Activated T-cell treated with anti-CD3 and anti-CD28 coated beads, Interleukin-2, amount 50 U/mL, for 4 hours (primary cell): ENCODE data around the gene CRY2. TPM values are rescaled to one million over a fixed set of nuclear protein-coding genes. Genes with fewer than 3 reads are reported as not detected.

ENCODE experiments used
- ATAC-seq, 2 donors: fragments of 200-7000 bp; cut with Tn5 transposase; one replicate each; pipeline ENCODE4 v1.10.0; 2021
- DNase-seq: peaks from one replicate; pipeline ENCODE4 v3.0.0-alpha.2; 2020
- H3K27me3 Mint-ChIP-seq: one replicate; pipeline ENCODE4 v1.8.0; 2021; ENCODE audit warnings: low read depth, mixed read lengths
- H3K36me3 Mint-ChIP-seq: one replicate; pipeline ENCODE4 v1.8.0; 2022; ENCODE audit warnings: mixed read lengths; ENCODE audit not compliant: insufficient read depth
- H3K4me1 Mint-ChIP-seq: one replicate; pipeline ENCODE4 v1.8.0; 2021; ENCODE audit warnings: low read depth, mixed read lengths
- H3K4me3 Mint-ChIP-seq: one replicate; pipeline ENCODE4 v1.8.0; 2021; ENCODE audit warnings: mild to moderate bottlenecking, moderate library complexity, mixed read lengths
- H3K9me3 Mint-ChIP-seq: one replicate; pipeline ENCODE4 v1.8.0; 2021; ENCODE audit warnings: mixed read lengths
- total RNA-seq, 3 donors: library from RNA; stranded (reverse); gene quantifications; one replicate each; pipeline ENCODE4 v1.2.1, GENCODE V29; 2021

Gene CRY2
- total RNA-seq, 3 donors from 2014 or later: 19.7 to 21.9 (median 19.9) TPM

- peaks cover 5% of the 10 kb centered on the region for H3K36me3 Mint-ChIP-seq
- peaks cover 46% of the 10 kb centered on the region for H3K4me1 Mint-ChIP-seq
- no peaks in the 10 kb centered on the region for H3K27me3 Mint-ChIP-seq
- ATAC-seq (no peak), DNase-seq (no peak)
- H3K9me3 Mint-ChIP-seq: no peaks in the 10 kb centered on the region
- H3K4me3 Mint-ChIP-seq: no peak overlapping the region
Observed at GRCh38 chr11:45851228-45851627, 4.0 kb downstream of the CRY2 start.

DNA sequence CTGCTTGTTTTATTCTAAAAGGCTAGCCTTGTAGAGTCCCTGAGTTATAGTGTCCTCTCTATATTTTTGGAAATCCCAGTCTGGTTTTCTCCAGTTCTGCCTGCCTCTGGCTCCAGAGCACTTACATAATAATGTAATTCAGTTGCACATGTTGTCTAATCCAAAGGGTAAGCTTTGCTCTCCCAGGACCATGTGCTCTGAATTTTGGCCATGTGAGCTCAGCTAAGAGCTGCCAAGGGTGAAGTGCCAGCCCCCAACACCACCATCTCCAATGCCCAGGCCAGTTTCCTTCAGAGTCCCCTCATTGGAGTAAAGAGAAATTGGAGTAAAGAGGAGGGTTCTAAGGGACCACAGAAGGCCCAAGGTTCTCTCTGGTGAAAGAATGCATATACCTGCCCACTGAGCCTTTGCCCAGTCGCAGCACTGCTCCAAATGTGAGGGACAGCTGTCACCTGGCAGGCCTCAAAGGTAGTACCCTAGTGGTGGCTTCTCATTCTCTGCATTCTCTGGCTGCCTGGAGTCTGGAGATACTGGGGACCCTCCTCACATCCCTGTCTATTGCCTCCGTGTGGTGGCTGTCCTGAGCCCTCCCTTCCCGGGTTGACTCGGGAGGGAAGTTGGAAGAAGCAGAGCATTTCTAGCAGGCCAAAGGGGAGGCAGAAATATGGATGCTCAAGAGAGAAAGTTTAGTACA is 4.9 kb downstream of the CRY2 start:
- DNase-seq: no peak
- Mint-ChIP-seq H3K27me3 (no peaks in the 10 kb centered on the region), H3K9me3 (no peaks in the 10 kb centered on the region), H3K36me3 (peaks cover 9% of the 10 kb centered on the region), H3K4me3 (no peak overlapping the region), H3K4me1 (peaks cover 38% of the 10 kb centered on the region)
- ATAC-seq: no peak

DNA sequence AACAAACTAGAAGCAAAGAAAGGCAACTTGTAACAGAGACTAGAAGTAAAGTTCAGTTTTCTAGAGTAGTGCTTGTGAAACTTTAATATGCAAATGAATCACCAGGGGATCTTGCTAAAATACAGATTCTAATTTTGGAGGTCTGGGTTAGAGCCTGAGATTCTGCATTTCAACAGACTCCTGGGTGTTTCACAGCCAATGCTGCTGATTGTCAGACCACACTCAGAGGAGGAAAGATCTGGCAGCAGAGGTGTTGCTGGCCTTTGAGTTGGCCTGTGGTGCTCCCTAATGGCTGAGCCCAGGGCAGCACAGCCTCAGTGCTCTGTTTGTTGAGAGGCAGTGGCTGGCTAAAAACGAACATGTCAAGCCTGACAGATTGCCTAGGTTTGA is 5.4 kb downstream of the CRY2 start:
- H3K36me3 Mint-ChIP-seq: peaks cover 13% of the 10 kb centered on the region
- no peak overlapping the region for H3K4me3 Mint-ChIP-seq
- no peaks in the 10 kb centered on the region for H3K27me3 Mint-ChIP-seq
- DNase-seq (no peak), ATAC-seq (no peak)
- H3K9me3 Mint-ChIP-seq: no peaks in the 10 kb centered on the region
- H3K4me1 Mint-ChIP-seq: peaks cover 38% of the 10 kb centered on the region

DNA sequence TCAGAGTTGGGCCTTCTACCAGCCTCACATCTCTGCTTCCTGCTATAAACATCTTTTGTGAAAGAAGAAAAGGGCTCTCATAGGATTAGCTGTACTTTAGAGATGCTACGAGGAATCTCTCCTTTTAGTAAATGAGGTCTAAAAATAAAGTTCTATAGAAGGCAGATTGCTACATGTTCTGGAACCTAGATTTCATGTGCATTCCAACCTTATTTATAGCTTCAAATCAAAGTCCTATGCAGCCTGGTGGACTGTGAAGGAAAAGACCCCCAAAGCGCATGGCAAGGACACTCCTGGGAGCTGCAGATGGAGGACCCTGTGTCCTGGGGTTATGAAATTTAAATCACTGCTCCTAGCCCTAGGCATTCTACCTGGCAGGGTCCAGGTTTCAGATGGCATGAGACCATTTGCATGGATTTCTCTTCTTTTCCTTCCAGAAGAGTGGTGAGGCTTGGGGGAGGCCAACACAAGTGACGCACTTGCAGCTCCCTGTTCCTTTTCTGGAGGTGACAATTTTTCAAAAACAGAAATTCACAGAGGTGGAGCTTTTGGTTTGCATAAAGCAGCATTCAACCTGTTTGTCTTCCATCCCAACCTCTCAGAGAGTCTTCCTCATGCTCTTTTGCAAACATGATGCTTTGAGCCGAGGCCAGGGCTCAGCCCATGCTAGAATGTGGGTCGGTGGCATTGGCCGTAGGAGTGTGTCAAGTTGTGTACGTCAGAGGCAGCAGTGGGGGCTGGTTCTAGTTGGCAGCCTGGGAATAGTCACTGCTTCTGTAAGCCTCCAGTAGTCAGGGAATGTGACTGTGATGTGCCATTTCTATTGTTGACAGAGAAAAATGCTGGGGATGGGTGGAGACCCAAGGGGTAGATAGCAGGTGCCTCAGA is 6.3 kb downstream of the CRY2 start:
- H3K27me3 Mint-ChIP-seq: no peaks in the 10 kb centered on the region
- H3K9me3 Mint-ChIP-seq: no peaks in the 10 kb centered on the region
- no peak for ATAC-seq
- DNase-seq: no peak
- peaks cover 31% of the 10 kb centered on the region for H3K4me1 Mint-ChIP-seq
- H3K4me3 Mint-ChIP-seq: no peak overlapping the region
- peaks cover 15% of the 10 kb centered on the region for H3K36me3 Mint-ChIP-seq

- DNase-seq (no peak), ATAC-seq (no peak)
- Mint-ChIP-seq H3K36me3 (peaks cover 21% of the 10 kb centered on the region), H3K9me3 (no peaks in the 10 kb centered on the region), H3K27me3 (no peaks in the 10 kb centered on the region), H3K4me3 (no peak overlapping the region), H3K4me1 (peaks cover 18% of the 10 kb centered on the region)
Observed at GRCh38 chr11:45855308-45855707, 8.0 kb downstream of the CRY2 start.

DNA sequence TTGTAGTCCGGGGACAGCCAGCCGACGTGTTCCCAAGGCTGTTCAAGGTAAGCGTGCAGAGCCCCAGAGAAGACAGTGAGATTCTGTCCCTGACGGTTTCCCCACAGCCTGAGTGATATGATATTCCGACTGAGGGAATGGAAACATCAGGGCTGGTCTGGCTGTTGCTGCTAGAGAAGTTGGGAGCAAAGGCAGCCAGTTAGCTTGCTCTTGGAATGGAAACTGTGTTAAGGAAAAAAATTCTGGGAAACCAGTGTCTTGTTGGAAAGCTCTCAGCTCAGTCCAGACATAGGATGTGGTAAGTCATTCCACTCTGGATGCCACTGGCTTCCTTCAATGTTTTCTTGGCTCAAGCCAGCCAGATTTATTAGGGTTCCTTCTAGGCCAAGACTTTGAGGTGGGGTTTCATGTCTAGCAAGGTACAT is 8.8 kb downstream of the CRY2 start:
- Mint-ChIP-seq H3K9me3 (no peaks in the 10 kb centered on the region), H3K27me3 (no peaks in the 10 kb centered on the region), H3K36me3 (peaks cover 27% of the 10 kb centered on the region), H3K4me3 (no peak overlapping the region), H3K4me1 (peaks cover 12% of the 10 kb centered on the region)
- DNase-seq: no peak
- no peak for ATAC-seq

DNA sequence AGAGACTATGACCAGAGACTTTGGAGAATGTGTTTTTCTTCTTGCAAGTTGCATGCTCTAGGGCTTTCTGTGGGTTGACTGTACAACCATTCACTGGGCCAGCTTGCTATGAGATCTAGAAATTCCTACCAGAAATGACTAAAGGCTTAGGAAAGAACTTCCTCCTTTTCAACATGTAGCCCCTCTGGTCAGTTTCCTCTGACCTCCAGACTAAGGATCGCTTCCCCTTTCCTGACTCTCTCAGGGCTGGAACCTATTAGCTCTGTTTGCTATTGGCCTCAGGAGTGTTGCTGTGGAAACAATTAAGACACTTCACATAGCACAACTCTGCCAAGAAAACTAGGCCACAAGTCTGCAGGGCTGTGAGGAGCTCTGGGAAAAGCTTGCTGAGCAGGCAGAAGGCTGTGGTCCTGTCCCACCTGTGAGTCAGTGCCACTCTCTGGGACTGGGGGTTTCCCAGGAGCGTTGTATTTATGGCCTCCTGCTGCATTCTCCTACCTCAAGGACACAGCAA is 10.7 kb downstream of the CRY2 start:
- H3K9me3 Mint-ChIP-seq: no peaks in the 10 kb centered on the region

DNA sequence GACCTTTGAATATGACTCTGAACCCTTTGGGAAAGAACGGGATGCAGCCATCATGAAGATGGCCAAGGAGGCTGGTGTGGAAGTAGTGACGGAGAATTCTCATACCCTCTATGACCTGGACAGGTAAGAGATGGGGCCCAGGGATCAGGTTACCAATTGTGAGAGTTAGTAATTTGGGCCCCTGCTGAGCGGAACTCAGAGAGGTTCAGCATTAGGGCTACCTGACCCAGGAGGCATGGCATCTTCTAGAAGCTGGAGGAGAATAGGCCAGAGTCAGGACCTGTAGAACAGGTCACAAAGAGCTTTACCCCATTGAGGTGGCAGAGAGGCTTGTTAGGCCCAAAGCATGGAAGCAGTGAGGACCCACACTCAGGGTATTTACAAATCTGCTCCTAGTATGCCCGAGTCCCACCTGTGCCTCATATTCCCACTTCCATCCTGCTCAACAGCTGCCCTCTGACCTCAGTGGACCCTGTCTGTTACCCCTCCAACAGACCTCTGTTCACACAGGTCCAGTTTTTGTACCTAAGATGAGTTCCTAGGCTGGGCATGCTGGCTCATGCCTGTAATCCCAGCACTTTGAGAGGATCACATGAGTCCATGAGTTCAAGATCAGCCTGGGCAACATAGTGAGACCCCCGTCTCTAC is 11.6 kb downstream of the CRY2 start:
- H3K4me3 Mint-ChIP-seq: no peak overlapping the region
- H3K27me3 Mint-ChIP-seq: no peaks in the 10 kb centered on the region
- DNase-seq (no peak), ATAC-seq (no peak)
- H3K36me3 Mint-ChIP-seq: peaks cover 45% of the 10 kb centered on the region
- H3K9me3 Mint-ChIP-seq: no peaks in the 10 kb centered on the region
- H3K4me1 Mint-ChIP-seq: no peaks in the 10 kb centered on the region

More for the DNA sequence above, 10.7 kb downstream of the CRY2 start:
- no peaks in the 10 kb centered on the region for H3K4me1 Mint-ChIP-seq
- no peak for ATAC-seq
- no peak overlapping the region for H3K4me3 Mint-ChIP-seq
- H3K36me3 Mint-ChIP-seq: peaks cover 42% of the 10 kb centered on the region
- H3K27me3 Mint-ChIP-seq: no peaks in the 10 kb centered on the region
- DNase-seq: no peak

DNA sequence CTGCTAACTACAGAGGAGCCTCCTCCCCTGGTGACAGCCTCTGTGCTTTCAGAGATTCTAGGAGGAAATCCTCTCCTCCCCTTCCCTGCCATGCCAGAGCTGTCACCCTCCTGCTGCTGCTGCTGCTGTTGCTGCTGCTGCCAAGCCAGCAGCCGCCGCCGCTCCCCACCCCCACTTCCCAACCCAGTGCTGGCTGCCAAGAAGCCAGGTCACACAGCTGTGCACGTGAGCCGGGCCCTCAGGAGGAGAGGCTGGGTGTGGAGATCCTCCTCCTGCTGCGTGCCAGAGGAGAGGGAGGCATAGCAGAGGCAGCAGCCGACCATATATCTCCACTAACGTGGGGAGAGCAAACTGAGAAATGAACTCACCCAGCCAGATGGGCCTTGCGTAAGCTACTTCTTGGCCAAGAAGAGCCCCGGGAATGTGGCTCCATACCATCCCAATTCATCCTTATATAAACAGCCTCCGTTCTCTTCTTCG is 12.4 kb downstream of the CRY2 start:
- Mint-ChIP-seq H3K9me3 (no peaks in the 10 kb centered on the region), H3K4me1 (no peaks in the 10 kb centered on the region), H3K36me3 (peaks cover 46% of the 10 kb centered on the region), H3K4me3 (no peak overlapping the region), H3K27me3 (no peaks in the 10 kb centered on the region)
- DNase-seq (no peak), ATAC-seq (no peak)

GRCh38 chr11:45860348-45860747 is 13.1 kb downstream of the CRY2 start:
- no peaks in the 10 kb centered on the region for H3K4me1 Mint-ChIP-seq
- H3K9me3 Mint-ChIP-seq: no peaks in the 10 kb centered on the region
- peaks cover 48% of the 10 kb centered on the region for H3K36me3 Mint-ChIP-seq
- H3K27me3 Mint-ChIP-seq: no peaks in the 10 kb centered on the region
- ATAC-seq: no peak
- no peak for DNase-seq
- no peak overlapping the region for H3K4me3 Mint-ChIP-seq

DNA sequence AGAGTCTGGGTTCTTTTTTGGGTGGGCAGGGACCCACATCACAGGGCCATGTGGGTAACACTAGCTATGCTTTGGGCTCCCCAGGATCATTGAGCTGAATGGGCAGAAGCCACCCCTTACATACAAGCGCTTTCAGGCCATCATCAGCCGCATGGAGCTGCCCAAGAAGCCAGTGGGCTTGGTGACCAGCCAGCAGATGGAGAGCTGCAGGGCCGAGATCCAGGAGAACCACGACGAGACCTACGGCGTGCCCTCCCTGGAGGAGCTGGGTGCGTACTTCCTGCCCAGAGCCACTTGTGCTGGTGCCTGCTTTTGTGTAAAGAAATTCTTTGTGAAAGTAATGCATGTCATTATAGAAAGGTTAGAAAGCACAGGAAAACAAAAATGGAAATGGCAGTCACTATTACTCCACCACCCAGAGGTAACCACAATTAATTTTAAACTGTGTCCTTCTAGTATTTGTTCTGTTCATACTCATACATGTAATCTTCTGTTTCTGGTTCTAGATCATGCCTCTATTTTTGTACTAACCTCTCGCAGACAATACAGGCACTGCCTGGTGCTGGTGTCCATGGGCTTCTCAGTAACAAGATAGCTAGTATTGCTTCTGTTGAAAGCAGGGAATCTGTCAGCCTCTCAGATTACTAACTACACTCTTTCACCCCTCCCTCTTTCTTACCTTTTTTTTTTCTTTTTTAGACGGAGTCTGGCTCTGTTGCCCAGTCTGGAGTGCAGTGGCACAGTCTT is 13.7 kb downstream of the CRY2 start:
- no peaks in the 10 kb centered on the region for H3K4me1 Mint-ChIP-seq
- no peaks in the 10 kb centered on the region for H3K9me3 Mint-ChIP-seq
- H3K36me3 Mint-ChIP-seq: peaks cover 51% of the 10 kb centered on the region
- DNase-seq: no peak
- H3K27me3 Mint-ChIP-seq: no peaks in the 10 kb centered on the region
- no peak overlapping the region for H3K4me3 Mint-ChIP-seq
- ATAC-seq: no peak

- ATAC-seq: no peak
- Mint-ChIP-seq H3K36me3 (peaks cover 56% of the 10 kb centered on the region), H3K4me3 (no peak overlapping the region), H3K4me1 (no peaks in the 10 kb centered on the region), H3K27me3 (no peaks in the 10 kb centered on the region), H3K9me3 (no peaks in the 10 kb centered on the region)
- DNase-seq: no peak
Observed at GRCh38 chr11:45864041-45864440, 16.8 kb downstream of the CRY2 start.

GRCh38 chr11:45869551-45869950 is 22.3 kb downstream of the CRY2 start:
- ATAC-seq (no peak), DNase-seq (no peak)
- Mint-ChIP-seq H3K36me3 (peaks cover 57% of the 10 kb centered on the region), H3K4me3 (no peak overlapping the region), H3K9me3 (no peaks in the 10 kb centered on the region), H3K27me3 (no peaks in the 10 kb centered on the region), H3K4me1 (no peaks in the 10 kb centered on the region)

GRCh38 chr11:45870706-45871105 is 23.4 kb downstream of the CRY2 start:
- H3K36me3 Mint-ChIP-seq: peaks cover 55% of the 10 kb centered on the region
- no peaks in the 10 kb centered on the region for H3K9me3 Mint-ChIP-seq
- ATAC-seq: no peak
- H3K27me3 Mint-ChIP-seq: no peaks in the 10 kb centered on the region
- no peaks in the 10 kb centered on the region for H3K4me1 Mint-ChIP-seq
- no peak overlapping the region for H3K4me3 Mint-ChIP-seq
- DNase-seq: no peak
